ENCODE results near the gene RCL1.

GRCh38 chr9:4905135-4905490, 112.4 kb downstream of the RCL1 start:
- TF ChIP-seq POLR2A (IDR thresholded peaks at IDR 0.05; ENCODE audit: low read length), result no peak
- TF ChIP-seq GATA1 (IDR thresholded peaks at IDR 0.05; ENCODE audit: low read depth, low read length), result no peak

Data from erythroblast (primary cell).